ENCODE measurements around the gene TET1. TPM values are rescaled to one million over a fixed set of nuclear protein-coding genes. Genes with fewer than 3 reads are reported as not detected.
"Not testable (repeated sequence)": the region's sequence is repeated elsewhere in the genome, so short reads cannot be mapped to it uniquely, and the experiment has no call there.

The TET1 gene
- total RNA-seq, 2 donors from 2014 or later, result 0.82 to 1.6 TPM

DNA sequence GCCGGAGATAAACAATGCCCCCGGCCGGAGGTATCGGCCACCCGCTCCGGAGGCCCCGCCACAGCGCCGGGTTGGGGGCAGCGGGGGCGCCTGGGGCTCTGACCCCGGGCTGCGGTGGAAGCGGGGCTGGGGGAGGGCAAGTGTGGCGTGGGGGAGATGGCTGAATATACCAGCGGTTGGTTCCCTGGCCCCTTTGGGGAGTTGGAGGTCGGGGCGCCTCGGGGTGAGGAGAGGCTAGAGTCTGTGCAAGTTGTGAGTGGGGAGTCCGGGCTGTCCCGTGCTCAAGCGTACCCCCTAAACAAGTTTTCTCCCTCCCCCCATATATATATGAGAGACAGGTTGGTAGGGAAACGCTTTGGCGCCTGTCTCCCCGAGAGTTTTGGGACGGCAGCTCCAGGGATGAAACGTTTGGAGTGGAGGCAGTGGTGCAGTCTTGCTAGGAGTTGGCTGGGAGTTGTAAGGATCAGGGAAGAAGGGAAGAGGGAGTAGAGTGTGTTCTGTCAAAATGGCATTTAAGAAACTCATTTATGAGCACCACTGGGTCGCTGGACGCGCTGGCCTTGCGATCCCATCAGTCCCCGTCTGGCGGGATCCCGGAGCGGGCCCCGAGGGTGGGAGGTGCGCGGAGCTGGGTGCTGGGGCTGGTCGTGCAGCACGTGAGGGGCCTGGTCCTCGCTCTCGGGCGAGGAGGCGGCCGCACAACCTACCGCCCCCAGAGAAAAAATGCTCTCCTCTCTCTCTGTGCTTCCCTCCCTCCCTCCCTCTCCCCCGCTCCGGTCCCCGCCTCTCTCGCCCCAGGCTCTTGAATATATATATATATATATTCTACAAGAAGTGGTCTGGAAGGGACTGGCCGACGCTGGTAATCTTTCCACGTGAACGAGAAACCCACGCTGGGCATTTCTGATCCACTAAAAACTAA lies 1.1 kb downstream of the TET1 start:
- ATAC-seq (peak; percentile 28 to 45), DNase-seq (ENCODE audit: low spot score in 2 of 2) (no peak)
- H3K27ac Mint-ChIP-seq, result no peak overlapping the region
- H3K36me3 Mint-ChIP-seq, result peaks cover 0 to 11% of the 10 kb centered on the region in 2 donors
- no peaks in the 10 kb centered on the region for H3K9me3 Mint-ChIP-seq

DNA sequence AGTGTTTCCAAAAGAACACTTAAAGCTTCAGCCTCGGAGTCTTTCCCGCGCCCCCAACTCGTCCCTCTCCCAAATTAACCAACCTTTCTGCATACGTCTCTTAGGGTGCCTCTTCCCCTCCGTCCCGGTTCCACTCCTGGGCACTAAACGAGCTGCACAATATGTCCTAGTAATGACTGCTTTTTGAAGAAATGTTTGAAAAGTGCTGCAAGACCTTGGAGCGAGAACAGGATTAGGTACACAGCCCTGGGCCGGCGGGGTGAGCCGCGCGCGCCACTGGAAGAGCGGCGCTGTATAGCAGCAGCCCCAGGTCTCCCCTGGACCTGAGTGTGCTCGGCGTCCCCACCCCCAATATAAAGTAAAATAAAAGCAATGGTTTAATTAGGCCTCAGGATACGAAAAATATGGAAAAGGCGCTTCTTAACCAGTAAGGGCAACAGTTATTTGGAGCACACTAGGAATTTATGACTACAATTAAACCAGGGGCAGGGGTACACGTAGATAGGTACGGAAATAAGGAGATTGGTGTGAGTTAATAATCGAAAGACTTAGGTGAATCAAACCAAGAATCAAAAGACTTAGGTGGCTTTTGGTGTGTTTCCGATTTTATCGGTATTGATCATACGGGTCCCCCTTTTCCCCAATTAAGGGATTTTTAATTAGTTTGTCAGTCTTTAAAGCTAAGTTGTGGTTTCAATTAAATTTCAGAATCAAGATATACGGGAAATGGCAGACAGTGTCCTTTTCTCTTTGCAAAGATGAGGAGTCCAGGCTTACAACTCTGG lies 1.9 kb downstream of the TET1 start:
- Mint-ChIP-seq H3K36me3 (peaks cover 0 to 11% of the 10 kb centered on the region in 2 donors), H3K9me3 (no peaks in the 10 kb centered on the region), H3K27ac (no peak overlapping the region)
- no peak for DNase-seq (ENCODE audit: low spot score in 2 of 2)
- no peak for ATAC-seq

DNA sequence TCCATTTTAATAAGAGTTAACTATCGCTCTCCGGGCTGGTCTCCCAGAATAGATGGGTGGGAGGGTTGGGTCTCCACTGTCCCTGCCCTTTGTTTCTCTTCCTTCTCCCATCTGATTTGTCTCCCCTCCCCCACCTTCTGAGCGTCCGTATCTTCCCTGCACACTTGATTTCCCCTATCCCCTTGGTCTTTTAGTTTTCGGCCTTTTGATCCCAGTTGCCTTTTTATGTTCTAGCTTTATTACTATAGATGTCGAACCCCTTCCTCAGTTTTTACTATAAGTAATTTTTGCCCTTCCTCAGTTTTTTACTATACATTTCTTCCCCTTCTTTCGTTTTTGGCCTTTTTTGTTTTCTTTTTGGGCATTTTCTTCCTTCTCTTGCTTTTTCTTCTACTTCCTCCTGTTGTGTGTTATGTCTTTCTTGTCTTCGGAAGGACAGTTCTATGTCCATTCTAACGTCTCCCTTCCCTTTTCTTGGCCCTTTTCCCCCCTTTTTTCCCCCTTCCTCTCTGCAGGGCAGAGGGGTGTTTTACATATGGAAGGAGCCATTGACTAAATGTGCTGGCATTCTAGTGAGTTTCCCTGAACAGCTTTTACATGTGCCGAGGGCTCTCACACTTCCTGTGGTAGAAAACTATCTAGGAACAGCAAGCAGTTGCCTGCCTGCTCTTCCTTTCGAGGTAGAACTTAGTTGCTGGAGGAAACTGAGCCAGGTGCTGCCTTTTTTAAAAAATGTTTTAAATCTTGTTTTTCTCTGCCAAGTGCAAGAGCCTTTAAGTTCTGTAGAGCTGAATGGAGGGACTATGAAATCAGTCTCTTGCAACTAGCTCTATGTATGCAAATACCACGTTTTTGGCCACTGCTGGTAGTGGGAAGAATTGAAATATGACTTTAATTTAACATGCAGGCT lies 2.8 kb downstream of the TET1 start:
- Mint-ChIP-seq H3K36me3 (peaks cover 0 to 11% of the 10 kb centered on the region in 2 donors), H3K9me3 (no peaks in the 10 kb centered on the region), H3K27ac (no peak overlapping the region)
- no peak for ATAC-seq
- DNase-seq (ENCODE audit: low spot score in 2 of 2), result no peak

- Mint-ChIP-seq H3K36me3 (peaks cover 0 to 11% of the 10 kb centered on the region in 2 donors), H3K9me3 (no peaks in the 10 kb centered on the region), H3K27ac (no peak overlapping the region)
- DNase-seq (ENCODE audit: low spot score in 2 of 2) (no peak), ATAC-seq (no peak)
Observed at GRCh38 chr10:68564712-68565111, 4.6 kb downstream of the TET1 start.

DNA sequence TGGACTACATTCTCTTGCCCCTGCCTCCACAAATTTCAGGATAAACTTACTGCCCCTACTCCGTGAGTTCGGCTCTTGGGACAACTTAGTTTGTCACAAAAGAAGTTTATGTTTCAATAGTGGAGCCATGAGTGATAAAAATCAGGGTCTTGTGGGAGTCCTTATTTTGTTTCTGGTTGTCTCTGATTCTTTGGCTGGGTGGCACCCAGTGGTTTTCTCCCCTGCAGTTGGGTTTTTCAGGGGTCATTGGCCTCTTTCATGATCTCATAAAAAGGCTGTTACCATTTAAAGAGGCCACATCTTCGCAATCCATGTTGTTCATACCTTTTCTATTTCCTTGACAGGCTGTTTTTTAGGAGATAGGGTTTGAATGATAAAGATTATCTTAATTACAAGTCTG lies 5.5 kb downstream of the TET1 start:
- no peak for DNase-seq (ENCODE audit: low spot score in 2 of 2)
- ATAC-seq, result no peak
- peaks cover 0 to 11% of the 10 kb centered on the region in 2 donors for H3K36me3 Mint-ChIP-seq
- no peaks in the 10 kb centered on the region for H3K9me3 Mint-ChIP-seq
- H3K27ac Mint-ChIP-seq, result no peak overlapping the region

DNA sequence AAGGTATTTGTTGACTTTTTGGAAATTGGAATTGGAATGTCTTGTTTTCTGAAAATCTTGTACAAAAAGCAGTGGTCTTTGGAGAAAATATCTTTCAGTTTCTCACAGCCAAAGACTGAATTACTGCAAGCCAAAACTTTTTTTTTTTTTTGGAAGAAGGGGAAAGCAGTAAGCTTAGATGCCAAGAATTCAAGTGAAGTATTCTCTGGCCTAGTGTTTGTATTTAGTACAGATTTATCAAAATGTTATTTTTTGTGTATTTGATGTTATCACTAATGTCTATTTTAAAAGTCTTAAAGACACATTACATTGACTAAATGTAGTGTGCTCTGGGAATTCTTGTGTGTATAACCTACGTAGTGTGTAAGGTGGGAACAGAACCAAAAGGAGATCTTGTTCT lies 6.2 kb downstream of the TET1 start:
- no peaks in the 10 kb centered on the region for H3K9me3 Mint-ChIP-seq
- DNase-seq (ENCODE audit: low spot score in 2 of 2), result no peak
- ATAC-seq, result no peak
- peaks cover 0 to 6% of the 10 kb centered on the region in 2 donors for H3K36me3 Mint-ChIP-seq
- H3K27ac Mint-ChIP-seq, result no peak overlapping the region

DNA sequence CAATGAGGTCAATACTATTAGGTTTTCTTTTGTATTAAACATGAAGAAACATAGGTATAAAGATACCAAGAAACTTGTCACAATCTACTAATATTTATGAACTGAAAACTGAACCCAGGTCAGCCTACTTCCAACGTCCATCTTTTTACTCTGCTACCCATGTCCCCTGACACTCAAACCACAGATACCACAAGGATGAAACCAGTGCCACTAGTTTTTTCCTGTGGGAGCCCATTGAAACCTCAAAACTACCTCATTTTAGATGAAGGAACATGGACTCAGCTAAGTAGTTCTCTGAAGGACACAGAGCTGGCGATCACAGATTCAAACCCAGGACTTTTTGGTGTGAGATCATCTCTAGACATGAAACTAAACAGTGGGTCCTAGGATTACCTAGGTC lies 6.8 kb downstream of the TET1 start:
- Mint-ChIP-seq H3K9me3 (no peaks in the 10 kb centered on the region), H3K36me3 (peaks cover 0 to 2% of the 10 kb centered on the region in 2 donors), H3K27ac (no peak overlapping the region)
- no peak for DNase-seq (ENCODE audit: low spot score in 2 of 2)
- no peak for ATAC-seq

DNA sequence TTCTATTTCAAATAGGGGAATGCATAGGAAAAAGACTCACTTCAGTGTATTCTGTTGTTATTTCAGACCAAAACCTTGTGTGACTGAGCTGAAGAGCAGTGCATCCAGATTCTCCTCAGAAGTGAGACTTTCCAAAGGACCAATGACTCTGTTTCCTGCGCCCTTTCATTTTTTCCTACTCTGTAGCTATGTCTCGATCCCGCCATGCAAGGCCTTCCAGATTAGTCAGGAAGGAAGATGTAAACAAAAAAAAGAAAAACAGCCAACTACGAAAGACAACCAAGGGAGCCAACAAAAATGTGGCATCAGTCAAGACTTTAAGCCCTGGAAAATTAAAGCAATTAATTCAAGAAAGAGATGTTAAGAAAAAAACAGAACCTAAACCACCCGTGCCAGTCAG lies 12.0 kb downstream of the TET1 start:
- DNase-seq (ENCODE audit: low spot score in 2 of 2) (no peak), ATAC-seq (no peak)
- H3K27ac Mint-ChIP-seq, result no peak overlapping the region
- H3K9me3 Mint-ChIP-seq, result no peaks in the 10 kb centered on the region
- H3K36me3 Mint-ChIP-seq, result no peaks in the 10 kb centered on the region

DNA sequence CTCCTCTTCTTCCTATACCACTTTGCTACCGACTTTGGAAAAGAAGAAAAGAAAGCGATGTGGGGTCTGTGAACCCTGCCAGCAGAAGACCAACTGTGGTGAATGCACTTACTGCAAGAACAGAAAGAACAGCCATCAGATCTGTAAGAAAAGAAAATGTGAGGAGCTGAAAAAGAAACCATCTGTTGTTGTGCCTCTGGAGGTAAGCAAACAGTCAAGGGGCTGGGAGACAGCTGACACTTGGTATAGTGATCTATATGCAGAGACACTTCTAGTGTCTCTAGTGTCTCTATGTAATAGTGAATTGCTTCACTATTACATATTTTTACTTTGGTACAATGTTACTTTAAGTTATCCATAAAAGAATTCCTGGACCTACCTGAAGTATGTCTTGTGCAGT lies 13.9 kb downstream of the TET1 start:
- no peak for DNase-seq (ENCODE audit: low spot score in 2 of 2)
- no peaks in the 10 kb centered on the region for H3K36me3 Mint-ChIP-seq
- no peaks in the 10 kb centered on the region for H3K9me3 Mint-ChIP-seq
- ATAC-seq, result no peak
- peak overlapping the region in 1 of 2 donors; percentile 46 for H3K27ac Mint-ChIP-seq

DNA sequence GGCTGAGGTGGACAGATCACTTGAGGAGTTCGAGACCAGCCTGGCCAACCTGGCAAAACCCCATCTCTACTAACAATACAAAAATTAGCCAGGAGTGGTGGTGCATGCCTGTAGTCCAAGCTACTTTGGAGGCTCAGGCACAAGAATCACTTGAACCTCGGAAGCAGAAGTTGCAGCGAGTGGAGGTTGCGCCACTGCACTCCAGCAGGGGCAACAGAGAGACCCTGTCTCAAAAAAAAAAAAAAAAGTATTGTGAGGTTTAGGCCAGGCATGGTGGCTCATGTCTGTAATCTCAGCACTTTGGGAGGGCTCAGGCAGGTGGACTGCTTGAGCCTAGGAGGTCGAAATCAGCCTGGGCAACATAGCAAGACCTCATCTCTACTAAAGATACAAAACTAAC lies 16.0 kb downstream of the TET1 start:
- no peaks in the 10 kb centered on the region for H3K36me3 Mint-ChIP-seq

DNA sequence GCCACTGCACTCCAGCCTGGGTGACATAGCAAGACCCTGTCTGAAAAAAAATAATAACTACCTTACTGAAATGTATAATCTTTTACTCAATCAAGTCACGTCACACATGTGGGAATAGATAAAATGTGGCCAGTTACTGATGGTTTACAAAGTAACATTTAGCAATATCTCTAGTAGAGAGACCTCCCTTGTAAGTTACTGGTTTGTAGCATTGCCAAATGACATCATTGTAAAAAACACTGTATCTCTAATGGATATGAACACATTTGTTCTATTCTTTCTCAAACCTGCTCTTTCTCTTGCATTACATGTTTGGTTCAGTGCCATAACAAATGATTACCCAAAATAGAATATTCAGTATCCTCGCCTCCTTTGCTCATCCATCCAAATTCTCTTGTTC lies 18.8 kb downstream of the TET1 start:
- Mint-ChIP-seq H3K36me3 (no peaks in the 10 kb centered on the region), H3K27ac (no peak overlapping the region), H3K9me3 (no peaks in the 10 kb centered on the region)
- DNase-seq (ENCODE audit: low spot score in 2 of 2) (no peak), ATAC-seq (no peak)

More for the DNA sequence above, 16.0 kb downstream of the TET1 start:
- DNase-seq (ENCODE audit: low spot score in 2 of 2), result no peak
- Mint-ChIP-seq H3K9me3 (no peaks in the 10 kb centered on the region), H3K27ac (no peak overlapping the region)
- ATAC-seq, result no peak

- not testable (repeated sequence) for H3K9me3 Mint-ChIP-seq; H3K36me3 Mint-ChIP-seq; H3K27ac Mint-ChIP-seq; DNase-seq (ENCODE audit: low spot score in 2 of 2); ATAC-seq
Observed at GRCh38 chr10:68584187-68584586, 24.1 kb downstream of the TET1 start.

GRCh38 chr10:68586606-68587305 lies 26.6 kb downstream of the TET1 start:
- H3K27ac Mint-ChIP-seq, result no peak overlapping the region
- H3K36me3 Mint-ChIP-seq, result no peaks in the 10 kb centered on the region
- DNase-seq (ENCODE audit: low spot score in 2 of 2), result no peak
- ATAC-seq, result no peak
- no peaks in the 10 kb centered on the region for H3K9me3 Mint-ChIP-seq

- ATAC-seq (no peak), DNase-seq (ENCODE audit: low spot score in 2 of 2) (no peak)
- Mint-ChIP-seq H3K36me3 (no peaks in the 10 kb centered on the region), H3K27ac (no peak overlapping the region), H3K9me3 (no peaks in the 10 kb centered on the region)
Observed at GRCh38 chr10:68594405-68594804, 34.3 kb downstream of the TET1 start.

- no peak overlapping the region for H3K27ac Mint-ChIP-seq
- no peak for DNase-seq (ENCODE audit: low spot score in 2 of 2)
- H3K9me3 Mint-ChIP-seq, result no peaks in the 10 kb centered on the region
- no peak for ATAC-seq
- no peaks in the 10 kb centered on the region for H3K36me3 Mint-ChIP-seq
Observed at GRCh38 chr10:68595513-68595912, 35.4 kb downstream of the TET1 start.

- ATAC-seq (no peak), DNase-seq (ENCODE audit: low spot score in 2 of 2) (no peak)
- peaks cover 0 to under 1% of the 10 kb centered on the region in 2 donors for H3K36me3 Mint-ChIP-seq
Observed at GRCh38 chr10:68597407-68597806, 37.3 kb downstream of the TET1 start.

More at GRCh38 chr10:68597407-68597806, 37.3 kb downstream of the TET1 start:
- Mint-ChIP-seq H3K27ac (no peak overlapping the region), H3K9me3 (no peaks in the 10 kb centered on the region)
